ENCODE data around the gene FOXJ3.
A peak's percentile ranks its signal among the peaks of the same experiment; 100 is the strongest.

Gene FOXJ3

GRCh38 chr1:42154685-42155084 lies 180.3 kb downstream of the FOXJ3 start:
- ATAC-seq (no peak), DNase-seq (no peak)
- H3K4me3 Mint-ChIP-seq: no peak overlapping the region
- no peaks in the 10 kb centered on the region for H3K9me3 Mint-ChIP-seq
- peaks cover 4% of the 10 kb centered on the region for H3K4me1 Mint-ChIP-seq
- H3K27me3 Mint-ChIP-seq: peaks cover 8% of the 10 kb centered on the region
- no peaks in the 10 kb centered on the region for H3K36me3 Mint-ChIP-seq (ENCODE audit: low read depth)
- H3K27ac Mint-ChIP-seq: no peak overlapping the region

DNA sequence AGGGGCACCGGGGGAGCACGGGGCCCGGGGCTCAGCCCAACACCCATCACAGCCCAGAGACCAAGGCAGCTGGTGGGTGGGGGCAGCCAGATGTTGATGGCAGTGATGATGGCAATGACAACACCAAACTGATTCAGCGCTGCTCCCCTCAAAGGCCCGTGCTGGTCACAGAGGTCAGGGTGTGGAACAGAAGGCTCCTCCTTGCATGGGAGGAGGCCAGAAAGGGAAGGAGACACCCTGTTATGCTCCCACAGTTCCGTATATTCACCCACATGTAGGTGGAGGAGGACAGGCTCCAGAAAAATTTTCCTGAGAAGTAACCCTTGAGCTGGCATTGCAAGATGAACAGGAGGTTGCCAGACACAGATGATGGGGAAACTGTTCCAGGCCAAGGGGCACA lies 181.4 kb downstream of the FOXJ3 start:
- DNase-seq: no peak
- no peak for ATAC-seq
- no peak overlapping the region for H3K4me3 Mint-ChIP-seq
- no peak overlapping the region for H3K27ac Mint-ChIP-seq
- peaks cover 4% of the 10 kb centered on the region for H3K4me1 Mint-ChIP-seq
- H3K9me3 Mint-ChIP-seq: no peaks in the 10 kb centered on the region
- no peaks in the 10 kb centered on the region for H3K36me3 Mint-ChIP-seq (ENCODE audit: low read depth)
- peaks cover 6% of the 10 kb centered on the region for H3K27me3 Mint-ChIP-seq

GRCh38 chr1:42152907-42153600 lies 182.0 kb downstream of the FOXJ3 start, which contains the start of gene GUCA2B:
Gene GUCA2B (plus strand): TSS chr1:42153410. CDS start chr1:42153451, 41 bp downstream.
- Mint-ChIP-seq H3K27ac (no peak within 1 kb of the TSS), H3K4me3 (no peak within 1 kb of the TSS)

DNA sequence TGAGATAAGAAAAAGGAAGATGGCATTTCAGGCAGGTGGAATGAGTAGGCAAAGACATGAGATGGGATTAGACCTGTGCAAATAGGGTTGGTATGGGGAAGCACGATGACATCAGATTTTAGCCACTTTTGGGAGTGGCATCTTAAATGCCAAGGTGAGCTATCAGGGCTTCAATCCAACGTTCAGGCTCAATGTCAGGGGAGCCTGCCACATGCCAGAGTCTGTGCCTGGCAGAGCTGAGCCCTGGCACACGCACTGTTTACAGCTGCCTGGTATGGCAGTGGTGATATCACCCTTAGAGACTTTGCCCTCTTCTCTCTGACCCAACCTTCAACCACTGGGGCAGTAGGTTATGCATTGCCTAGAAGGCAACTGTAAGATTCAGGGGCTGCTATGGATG lies 182.9 kb downstream of the FOXJ3 start:
- Mint-ChIP-seq H3K9me3 (no peaks in the 10 kb centered on the region), H3K27me3 (peaks cover 6% of the 10 kb centered on the region), H3K27ac (no peak overlapping the region), H3K36me3 (ENCODE audit: low read depth) (no peaks in the 10 kb centered on the region), H3K4me1 (no peaks in the 10 kb centered on the region), H3K4me3 (no peak overlapping the region)
- ATAC-seq (no peak), DNase-seq (no peak)

More at GRCh38 chr1:42152907-42153600, 182.0 kb downstream of the FOXJ3 start, which contains the start of gene GUCA2B:
- peaks cover 6% of the 10 kb centered on the region for H3K27me3 Mint-ChIP-seq
- no peak for ATAC-seq
- H3K9me3 Mint-ChIP-seq: no peaks in the 10 kb centered on the region
- no peaks in the 10 kb centered on the region for H3K36me3 Mint-ChIP-seq (ENCODE audit: low read depth)
- no peak for DNase-seq
- peaks cover 4% of the 10 kb centered on the region for H3K4me1 Mint-ChIP-seq

DNA sequence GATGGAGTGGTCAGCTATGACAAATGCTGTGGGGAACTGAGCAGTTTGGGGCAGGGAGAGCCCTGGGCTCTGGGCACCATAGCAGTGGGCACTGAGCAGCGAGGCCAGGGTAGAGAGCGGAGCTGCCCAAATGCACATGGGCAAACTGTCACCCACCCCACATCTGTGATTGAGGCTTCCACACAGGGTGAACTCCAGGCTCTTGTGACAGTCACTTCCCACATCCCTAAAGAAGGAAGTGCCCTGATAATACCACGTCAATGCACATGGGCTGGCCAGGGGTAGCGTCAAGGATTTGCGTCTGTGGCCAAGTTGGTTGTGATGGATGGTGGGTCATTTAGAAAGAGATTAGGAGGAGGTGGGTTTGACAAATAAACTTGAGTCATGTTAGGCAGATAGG lies 184.4 kb downstream of the FOXJ3 start:
- no peaks in the 10 kb centered on the region for H3K36me3 Mint-ChIP-seq (ENCODE audit: low read depth)
- ATAC-seq: no peak
- H3K9me3 Mint-ChIP-seq: no peaks in the 10 kb centered on the region
- H3K27ac Mint-ChIP-seq: no peak overlapping the region
- DNase-seq: no peak
- H3K4me1 Mint-ChIP-seq: no peaks in the 10 kb centered on the region
- H3K4me3 Mint-ChIP-seq: no peak overlapping the region
- H3K27me3 Mint-ChIP-seq: peaks cover 6% of the 10 kb centered on the region

DNA sequence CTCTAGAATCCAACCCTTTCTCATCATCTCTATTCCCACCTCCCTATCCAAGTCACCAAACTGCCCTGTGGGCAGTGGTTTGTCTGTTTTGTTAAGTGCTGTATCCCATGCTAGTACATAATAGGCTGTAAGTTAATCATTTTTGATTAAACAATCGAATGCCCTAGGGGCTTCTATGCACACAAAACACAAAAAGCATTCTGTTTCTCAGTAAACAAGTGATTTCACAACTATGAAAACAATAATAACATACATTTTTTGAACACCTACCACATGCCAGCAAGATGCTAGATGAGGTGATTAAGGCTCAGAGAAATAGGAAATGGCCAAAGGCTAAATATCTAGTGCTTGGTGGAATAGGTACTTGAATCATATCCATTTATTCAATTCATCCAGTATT lies 186.9 kb downstream of the FOXJ3 start:
- DNase-seq: no peak
- Mint-ChIP-seq H3K4me3 (no peak overlapping the region), H3K27me3 (peaks cover 10% of the 10 kb centered on the region), H3K9me3 (no peaks in the 10 kb centered on the region), H3K27ac (no peak overlapping the region), H3K4me1 (peaks cover 4% of the 10 kb centered on the region), H3K36me3 (ENCODE audit: low read depth) (no peaks in the 10 kb centered on the region)
- ATAC-seq: no peak

GRCh38 chr1:42146626-42147320 lies 188.3 kb downstream of the FOXJ3 start:
- H3K27me3 Mint-ChIP-seq: peaks cover 15% of the 10 kb centered on the region
- H3K9me3 Mint-ChIP-seq: no peaks in the 10 kb centered on the region
- peak; percentile 73 for DNase-seq
- H3K27ac Mint-ChIP-seq: no peak overlapping the region
- H3K4me1 Mint-ChIP-seq: peaks cover 6% of the 10 kb centered on the region
- H3K36me3 Mint-ChIP-seq (ENCODE audit: low read depth): no peaks in the 10 kb centered on the region
- no peak overlapping the region for H3K4me3 Mint-ChIP-seq
- ATAC-seq: peak; percentile 47

DNA sequence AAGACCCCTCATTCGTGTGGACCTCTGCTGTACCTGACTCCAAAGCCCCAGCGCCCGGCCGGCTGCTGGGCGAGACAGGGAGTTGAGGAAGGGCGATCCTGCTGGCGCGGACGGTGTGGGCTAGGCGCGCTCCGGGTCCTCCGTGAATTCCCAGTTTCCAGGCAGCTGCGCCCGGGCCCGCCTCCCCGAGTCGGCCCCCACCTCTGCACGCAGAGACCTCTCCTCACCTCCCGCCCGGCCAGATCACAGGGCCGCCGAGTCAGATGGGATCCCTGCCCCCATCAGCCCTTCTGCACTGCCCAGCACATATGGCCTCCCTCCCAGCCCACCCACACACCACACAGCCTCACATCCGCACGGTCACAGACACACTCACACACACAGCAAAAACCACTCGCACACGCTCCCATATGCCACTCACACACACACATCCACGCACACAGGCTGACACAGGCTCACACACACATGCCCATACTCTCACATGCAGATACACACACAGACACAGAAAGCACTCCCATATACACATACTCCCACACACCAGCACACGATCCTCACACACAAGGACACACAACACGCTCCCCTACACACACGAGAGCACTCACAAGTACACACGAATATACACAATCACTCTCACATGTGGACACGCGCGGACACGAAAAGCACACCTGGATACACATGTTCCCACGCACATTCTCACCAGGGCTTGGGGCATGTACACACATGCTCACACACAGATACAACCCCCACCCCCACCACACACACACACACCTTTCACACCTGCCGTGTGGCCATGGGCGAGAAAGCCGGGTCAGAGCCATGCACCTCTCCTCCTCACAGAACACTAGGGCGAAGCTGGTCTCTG lies 189.0 kb downstream of the FOXJ3 start:
- DNase-seq (no peak), ATAC-seq (no peak)
- Mint-ChIP-seq H3K9me3 (no peaks in the 10 kb centered on the region), H3K27ac (no peak overlapping the region), H3K27me3 (peaks cover 16% of the 10 kb centered on the region), H3K36me3 (ENCODE audit: low read depth) (no peaks in the 10 kb centered on the region), H3K4me3 (no peak overlapping the region), H3K4me1 (peaks cover 6% of the 10 kb centered on the region)

DNA sequence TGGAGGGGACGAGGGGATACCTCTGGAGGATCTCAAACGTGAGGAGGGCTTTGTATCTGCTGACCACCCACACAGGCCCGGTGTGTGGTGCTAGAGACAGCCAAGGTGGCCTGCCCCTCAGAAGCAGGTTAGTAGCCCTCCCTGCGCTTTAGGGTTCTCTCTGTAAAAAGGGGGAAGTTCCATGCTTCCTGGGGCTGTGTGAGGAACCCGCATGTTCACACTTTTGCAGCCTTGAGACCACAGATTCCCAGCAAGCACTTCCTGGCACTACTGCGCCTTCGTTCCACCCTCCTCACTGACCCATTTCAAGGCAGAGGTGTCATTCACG lies 189.7 kb downstream of the FOXJ3 start:
- Mint-ChIP-seq H3K27me3 (peaks cover 18% of the 10 kb centered on the region), H3K9me3 (no peaks in the 10 kb centered on the region), H3K4me1 (peaks cover 6% of the 10 kb centered on the region), H3K27ac (no peak overlapping the region), H3K36me3 (ENCODE audit: low read depth) (no peaks in the 10 kb centered on the region), H3K4me3 (no peak overlapping the region)
- ATAC-seq (no peak), DNase-seq (no peak)

GRCh38 chr1:42144711-42145388 lies 190.2 kb downstream of the FOXJ3 start:
- no peaks in the 10 kb centered on the region for H3K36me3 Mint-ChIP-seq (ENCODE audit: low read depth)
- DNase-seq: no peak
- no peaks in the 10 kb centered on the region for H3K9me3 Mint-ChIP-seq
- ATAC-seq: no peak
- H3K4me3 Mint-ChIP-seq: no peak overlapping the region
- H3K27ac Mint-ChIP-seq: no peak overlapping the region
- H3K27me3 Mint-ChIP-seq: peaks cover 13% of the 10 kb centered on the region
- peaks cover 6% of the 10 kb centered on the region for H3K4me1 Mint-ChIP-seq

DNA sequence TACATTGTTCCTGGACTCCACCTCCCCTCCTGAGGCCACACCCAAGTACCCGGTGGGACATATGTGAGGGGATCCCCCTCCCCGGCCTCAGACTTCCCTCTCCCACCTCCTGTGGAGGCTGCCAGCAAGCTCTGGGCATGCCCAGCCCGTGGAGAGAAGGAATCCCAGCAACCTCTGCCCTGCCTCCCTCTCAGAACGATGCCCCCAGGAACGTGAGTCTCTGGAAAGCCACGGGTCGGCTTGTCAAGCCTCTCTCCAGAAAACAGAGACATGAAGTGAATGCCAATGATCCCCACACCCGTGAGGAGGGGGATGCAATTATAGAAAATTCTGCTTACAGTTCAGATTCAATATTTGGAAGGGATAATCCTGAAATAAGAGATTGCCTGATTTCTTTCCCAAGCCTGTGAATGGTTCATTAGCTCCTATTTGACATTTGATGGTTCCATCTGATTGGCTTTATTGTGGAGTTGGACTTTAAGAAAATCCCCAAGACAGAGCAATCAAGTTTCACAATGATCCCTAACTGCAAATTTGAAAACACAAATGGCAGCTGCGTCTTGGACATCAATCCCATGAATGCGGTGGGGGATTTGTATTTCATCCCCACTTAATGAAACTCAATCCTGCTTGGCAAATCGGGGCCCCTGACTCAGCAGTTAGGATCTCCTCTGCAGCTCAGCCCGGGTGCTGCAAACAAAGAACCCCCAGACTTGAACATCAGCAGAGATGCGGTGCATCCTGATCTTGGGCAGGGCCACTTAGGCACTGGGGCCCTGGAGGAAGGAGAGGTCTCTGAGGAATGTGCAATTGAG lies 190.9 kb downstream of the FOXJ3 start:
- Mint-ChIP-seq H3K36me3 (ENCODE audit: low read depth) (no peaks in the 10 kb centered on the region), H3K9me3 (no peaks in the 10 kb centered on the region), H3K27ac (no peak overlapping the region), H3K4me3 (no peak overlapping the region), H3K4me1 (peaks cover 6% of the 10 kb centered on the region), H3K27me3 (peaks cover 13% of the 10 kb centered on the region)
- DNase-seq: no peak
- no peak for ATAC-seq

- H3K36me3 Mint-ChIP-seq (ENCODE audit: low read depth): no peaks in the 10 kb centered on the region
- peaks cover 6% of the 10 kb centered on the region for H3K4me1 Mint-ChIP-seq
- H3K9me3 Mint-ChIP-seq: no peaks in the 10 kb centered on the region
- no peak for DNase-seq
- no peak overlapping the region for H3K4me3 Mint-ChIP-seq
- ATAC-seq: no peak
- no peak overlapping the region for H3K27ac Mint-ChIP-seq
- H3K27me3 Mint-ChIP-seq: peaks cover 13% of the 10 kb centered on the region
These were observed 191.9 kb downstream of the FOXJ3 start for GRCh38 chr1:42142894-42143675.

- Mint-ChIP-seq H3K27ac (no peak overlapping the region), H3K27me3 (peaks cover 16% of the 10 kb centered on the region), H3K36me3 (ENCODE audit: low read depth) (no peaks in the 10 kb centered on the region), H3K4me1 (peaks cover 6% of the 10 kb centered on the region), H3K4me3 (no peak overlapping the region), H3K9me3 (no peaks in the 10 kb centered on the region)
- no peak for DNase-seq
- ATAC-seq: no peak
These were observed 193.1 kb downstream of the FOXJ3 start for GRCh38 chr1:42141978-42142377.

Data from activated naive CD8-positive, alpha-beta T cell treated with anti-CD3 and anti-CD28 coated beads, Interleukin-2, amount 50 U/mL, for 24 hours (primary cell).